T-helper 1 cell (primary cell): ENCODE results near the gene NCEH1.
"Not testable (repeated sequence)": the region's sequence is repeated elsewhere in the genome, so short reads cannot be mapped to it uniquely, and the experiment has no call there.

Experiments
- DNase-seq, 5 donors: peaks; one replicate each; pipeline ENCODE4 v3.0.0-alpha.2; 2012 to 2020

NCEH1 gene

GRCh38 chr3:172608575-172608974, 102.3 kb downstream of the NCEH1 start:
- no peak for DNase-seq

GRCh38 chr3:172607305-172608121, 103.4 kb downstream of the NCEH1 start:
- no peak for DNase-seq

DNA sequence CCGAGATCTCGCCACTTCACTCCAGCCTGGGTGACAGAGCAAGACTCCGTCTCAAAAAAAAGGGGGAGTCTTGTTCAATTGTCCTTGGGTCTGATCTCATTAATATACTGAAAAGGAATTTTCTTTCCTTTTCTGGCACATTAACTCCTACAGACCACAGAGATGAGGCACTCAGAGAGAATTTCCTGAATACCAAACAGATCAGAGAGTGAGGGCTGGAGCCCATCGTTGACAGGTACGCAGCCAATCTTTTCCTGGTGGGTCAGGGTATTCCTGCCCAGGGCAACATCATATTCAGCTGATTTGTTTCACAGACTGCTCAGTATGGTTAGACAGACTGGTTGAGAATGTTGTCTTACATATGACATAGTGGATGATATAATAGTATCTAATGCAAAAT, 104.8 kb downstream of the NCEH1 start:
- no peak for DNase-seq

- DNase-seq, result no peak
Observed at GRCh38 chr3:172604895-172605646, 105.8 kb downstream of the NCEH1 start.

DNA sequence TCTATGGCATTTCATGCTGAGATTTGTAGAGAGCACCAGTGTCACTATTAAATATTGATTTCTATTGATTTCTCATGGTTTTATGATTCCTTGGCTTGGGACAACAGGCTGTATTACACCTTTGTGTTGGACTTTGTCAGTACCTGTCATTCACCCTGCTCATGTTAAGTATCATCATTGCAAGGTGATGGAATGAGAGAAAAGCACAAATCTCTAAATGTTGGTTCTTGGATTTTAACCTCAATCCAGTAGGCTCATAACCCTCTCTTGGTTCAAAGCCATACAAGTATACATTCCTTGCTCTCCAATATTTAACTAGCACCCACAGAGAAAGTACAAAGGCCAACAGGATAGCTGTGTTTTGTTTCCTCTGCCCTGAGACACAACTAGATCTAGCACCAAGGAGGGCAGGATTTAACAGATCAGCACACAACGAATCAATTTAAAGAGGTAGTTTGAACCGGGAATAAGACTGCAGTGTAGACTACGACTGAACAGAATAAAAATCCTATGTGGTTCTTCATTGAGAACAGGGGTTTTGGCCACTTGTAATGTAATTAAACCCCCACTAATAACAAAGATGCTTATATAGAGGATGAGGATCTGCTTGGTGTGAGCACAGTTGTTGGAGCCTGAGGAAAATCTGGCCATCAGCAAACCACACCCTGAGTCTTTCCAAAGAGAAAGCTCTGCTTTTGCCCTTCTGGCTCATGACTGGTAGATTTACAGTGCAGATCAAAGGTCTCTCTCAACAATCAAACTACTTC, 109.6 kb downstream of the NCEH1 start:
- no peak for DNase-seq

DNA sequence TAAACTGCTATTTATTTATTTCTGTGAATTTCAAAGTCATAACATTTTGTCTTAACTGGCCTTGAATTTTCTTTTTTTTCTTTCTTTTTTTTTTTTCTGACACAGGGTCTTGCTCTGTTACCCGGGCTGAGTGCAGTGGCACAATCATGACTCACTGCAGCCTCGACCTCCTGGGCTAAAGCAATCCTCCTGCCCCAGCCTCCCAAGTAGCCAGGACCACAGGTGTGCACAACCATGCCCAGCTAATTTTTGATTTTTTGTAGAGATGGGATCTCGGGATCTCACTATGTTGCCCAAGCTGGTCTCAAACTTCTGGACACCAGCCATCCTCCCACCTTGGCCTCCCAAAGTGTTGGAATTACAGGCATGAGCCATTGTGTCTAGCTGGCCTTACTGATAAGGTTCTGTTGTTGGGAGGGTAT, 110.2 kb downstream of the NCEH1 start:
- no peak for DNase-seq

GRCh38 chr3:172598904-172599303, 112.0 kb downstream of the NCEH1 start:
- DNase-seq, result no peak

DNA sequence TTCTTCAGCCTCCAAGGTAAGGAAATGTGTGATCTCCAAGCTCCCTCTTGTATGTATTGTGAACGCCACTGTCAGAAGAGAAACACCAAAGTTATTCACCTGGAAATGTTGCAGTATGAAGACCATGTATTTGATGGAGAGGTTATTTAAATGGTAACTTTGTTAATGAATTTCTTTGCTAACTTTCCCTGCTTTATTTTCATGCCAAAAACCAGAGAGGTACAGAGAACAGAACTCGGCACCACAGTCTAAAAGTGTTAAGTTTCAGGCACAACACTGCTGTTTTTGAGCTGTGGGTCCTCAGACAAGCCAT, 114.5 kb downstream of the NCEH1 start:
- no peak for DNase-seq

GRCh38 chr3:172595664-172596393, 115.0 kb downstream of the NCEH1 start:
- DNase-seq, result peak in 4 of 5 donors; percentile 13 to 77 (median 25)

GRCh38 chr3:172594900-172595663, 115.8 kb downstream of the NCEH1 start:
- not testable (repeated sequence) for DNase-seq

DNA sequence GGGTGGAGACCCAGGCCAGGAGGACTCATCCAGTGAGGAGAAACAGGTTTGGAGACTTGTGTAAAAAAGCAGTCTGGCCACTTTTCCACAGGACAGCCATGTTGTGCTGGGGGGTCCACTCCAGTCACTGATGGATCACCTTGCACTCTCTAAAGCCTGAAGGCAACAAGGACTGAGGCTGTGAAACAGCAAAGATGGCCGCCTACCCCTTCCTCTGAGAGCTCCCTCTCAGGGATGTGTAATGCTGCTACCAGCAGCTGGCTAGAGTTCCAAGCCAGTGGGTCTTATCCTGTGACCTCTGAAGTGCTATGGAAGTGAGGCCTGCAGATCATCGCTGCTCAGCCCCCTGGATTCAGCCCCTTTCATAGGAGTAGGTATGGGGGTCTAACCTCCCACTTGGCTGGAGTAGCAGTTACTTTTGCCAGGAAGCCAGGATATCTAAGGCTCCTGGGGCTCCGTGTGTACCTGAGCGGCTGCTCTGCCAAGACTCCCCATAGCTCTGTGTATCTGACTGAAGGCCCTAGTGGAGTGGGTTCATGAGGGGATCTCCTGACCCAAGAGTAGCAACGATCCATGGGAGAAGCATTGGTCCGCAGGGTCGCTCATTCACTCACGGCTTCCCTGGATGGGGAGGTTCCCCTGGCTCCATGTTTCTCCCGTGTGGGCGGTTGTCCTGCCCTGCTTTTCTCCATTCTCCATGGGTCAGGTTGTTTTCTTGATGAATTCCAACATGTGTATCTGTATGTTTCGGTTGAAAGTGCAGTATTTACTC, 117.8 kb downstream of the NCEH1 start:
- peak in 2 of 5 donors; percentile 1 to 29 for DNase-seq

GRCh38 chr3:172591876-172592771, 118.7 kb downstream of the NCEH1 start:
- peak; percentile 50 to 92 (median 65) for DNase-seq

DNA sequence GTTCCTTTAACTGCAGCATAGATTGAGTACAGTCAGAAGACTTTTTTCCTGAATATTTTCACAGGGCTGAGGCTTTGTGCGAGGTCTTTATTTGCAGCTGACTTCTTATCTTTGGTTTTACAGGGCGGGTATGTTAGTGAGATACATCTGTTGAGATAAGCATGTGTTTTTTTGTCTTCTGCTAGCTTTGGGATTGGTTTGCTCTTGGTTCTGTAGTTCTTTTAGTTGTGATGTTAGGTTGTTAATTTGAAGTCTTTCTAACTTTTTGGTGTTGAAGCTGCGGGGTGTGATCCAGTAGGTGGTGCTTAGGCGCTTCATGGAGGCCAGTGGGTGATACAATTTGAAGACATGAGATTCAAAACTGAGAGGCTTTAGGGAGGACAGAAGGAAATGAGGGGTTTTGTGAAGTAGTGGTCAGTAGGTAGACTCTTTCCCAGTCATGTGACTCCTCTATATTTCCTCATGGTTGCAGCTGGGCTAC, 119.7 kb downstream of the NCEH1 start:
- no peak for DNase-seq

DNA sequence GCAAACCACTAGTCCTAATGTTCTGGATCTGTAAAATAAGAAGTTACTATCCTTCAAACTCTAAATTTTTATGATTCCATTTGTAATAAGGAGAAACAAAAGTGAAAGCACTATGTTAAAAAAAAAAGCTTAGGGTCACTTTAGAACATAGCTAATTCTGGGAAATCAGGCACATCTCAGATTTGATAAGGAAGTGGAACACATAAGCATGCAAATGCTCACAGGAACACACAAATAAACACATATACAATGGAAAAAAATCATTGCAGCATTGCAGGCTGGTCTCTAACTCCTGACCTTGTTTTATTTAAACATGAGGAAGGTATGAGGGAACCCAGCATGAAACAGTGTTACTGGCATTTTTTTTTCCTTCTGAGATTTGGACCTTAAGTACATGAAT, 124.4 kb downstream of the NCEH1 start:
- peak in 1 of 5 donors; percentile 58 for DNase-seq

GRCh38 chr3:172585954-172586353, 124.9 kb downstream of the NCEH1 start:
- no peak for DNase-seq

DNA sequence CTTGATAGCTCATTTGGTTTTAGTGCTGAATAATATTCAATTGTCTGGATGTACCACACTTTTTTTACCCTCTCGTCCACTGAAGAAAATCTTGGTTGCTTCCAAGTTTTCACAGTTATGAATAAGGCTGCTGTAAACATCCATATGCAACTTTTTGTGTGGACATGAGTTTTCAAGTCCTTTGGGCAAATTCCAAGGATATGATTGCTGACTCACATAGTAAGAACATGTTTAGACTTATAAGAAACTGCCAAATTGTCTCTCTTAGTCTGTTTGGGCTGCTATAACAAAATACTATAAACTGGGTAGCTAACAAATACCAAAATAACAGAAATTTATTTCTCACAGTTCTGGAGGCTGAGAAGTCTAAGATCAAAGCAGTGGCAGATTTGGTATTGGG, 128.2 kb downstream of the NCEH1 start:
- no peak for DNase-seq

DNA sequence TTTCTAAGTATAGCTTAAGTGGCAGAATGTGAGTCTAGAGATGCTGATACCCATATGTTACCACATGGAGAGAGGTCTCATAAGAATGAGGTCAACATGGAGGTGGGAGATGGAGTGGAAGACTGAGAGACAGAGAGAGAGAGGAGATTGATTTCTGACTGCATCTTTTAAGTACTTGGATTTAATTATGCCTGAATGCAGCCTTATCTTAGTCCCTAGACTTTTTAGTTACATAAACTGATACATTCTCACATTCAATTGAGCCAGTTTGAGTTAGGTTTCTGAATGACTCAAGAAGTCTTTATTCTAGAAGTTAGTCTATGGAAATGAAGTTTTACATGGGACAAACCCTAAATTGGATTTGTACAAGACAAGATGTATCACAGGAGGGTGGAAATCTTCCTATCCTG, 129.1 kb downstream of the NCEH1 start:
- peak in 1 of 5 donors; percentile 61 for DNase-seq

GRCh38 chr3:172580680-172581401, 130.0 kb downstream of the NCEH1 start:
- DNase-seq, result peak in 1 of 5 donors; percentile 76
